ENCODE data around the gene PRND.
"Not testable (repeated sequence)": the region's sequence is repeated elsewhere in the genome, so short reads cannot be mapped to it uniquely, and the experiment has no call there.

PRND gene

GRCh38 chr20:4770026-4770425 lies 48.3 kb downstream of the PRND start:
- no peak overlapping the region for H4K91ac ChIP-seq (ENCODE audit: low read depth, low read length, poor library complexity)
- H3K79me1 ChIP-seq (ENCODE audit: low read depth, low read length), result no peaks in the 10 kb centered on the region
- H3K27me3 ChIP-seq (ENCODE audit: control insufficient read depth in 3 of 3, insufficient read depth in 3 of 3, low read depth in 1 of 3, low read length in 3 of 3), result peaks cover 0 to 3% (median 0%) of the 10 kb centered on the region in 3 experiments
- H2BK5ac ChIP-seq (ENCODE audit: low read length), result no peak overlapping the region
- H2AK5ac ChIP-seq (ENCODE audit: low read depth, low read length), result no peak overlapping the region
- no peaks in the 10 kb centered on the region for H3K36me3 ChIP-seq (replicated peaks in 1 of 2; ENCODE audit: control insufficient read depth in 2 of 2, insufficient read depth in 2 of 2, low read length in 2 of 2)
- peaks cover 6 to 16% of the 10 kb centered on the region in 2 donors for H3K9me3 ChIP-seq (replicated peaks in 1 of 2; ENCODE audit: control insufficient read depth in 2 of 2, insufficient read depth in 1 of 2, low read depth in 1 of 2, low read length in 2 of 2)
- H2BK12ac ChIP-seq (ENCODE audit: low read length), result no peak overlapping the region
- no peak overlapping the region for H3K4me3 ChIP-seq (ENCODE audit: low read length in 2 of 2)
- H3K27ac ChIP-seq (replicated peaks; ENCODE audit: low read length), result no peak overlapping the region
- no peak overlapping the region for H4K8ac ChIP-seq (ENCODE audit: low read depth, low read length)
- H3K23ac ChIP-seq (ENCODE audit: low read depth, low read length, poor library complexity), result no peak overlapping the region
- DNase-seq (ENCODE audit: low spot score), result no peak
- H3K4me2 ChIP-seq (ENCODE audit: insufficient read depth, low read length, poor library complexity, severe bottlenecking), result no peak overlapping the region
- H3K4me1 ChIP-seq (ENCODE audit: control insufficient read depth in 2 of 2, insufficient read depth in 1 of 2, low read depth in 1 of 2, low read length in 2 of 2), result no peaks in the 10 kb centered on the region
- H2BK120ac ChIP-seq (ENCODE audit: low read depth, low read length), result no peak overlapping the region
- WGBS, 2 donors (ENCODE audit: extremely low coverage in 2 of 2, insufficient read length in 2 of 2, insufficient replicate concordance in 1 of 2), result no CpG with 5 or more reads among the region's 1 CpG
- H3K18ac ChIP-seq (ENCODE audit: low read length), result no peak overlapping the region
- no peak overlapping the region for H2BK15ac ChIP-seq (ENCODE audit: low read length)
- H3K9ac ChIP-seq (ENCODE audit: low read depth, low read length, poor library complexity), result no peak overlapping the region
- no peak overlapping the region for H2AFZ ChIP-seq (ENCODE audit: low read length)
- no peak overlapping the region for H3K4ac ChIP-seq (ENCODE audit: low read length)
- no peak overlapping the region for H3K14ac ChIP-seq (ENCODE audit: low read length)

DNA sequence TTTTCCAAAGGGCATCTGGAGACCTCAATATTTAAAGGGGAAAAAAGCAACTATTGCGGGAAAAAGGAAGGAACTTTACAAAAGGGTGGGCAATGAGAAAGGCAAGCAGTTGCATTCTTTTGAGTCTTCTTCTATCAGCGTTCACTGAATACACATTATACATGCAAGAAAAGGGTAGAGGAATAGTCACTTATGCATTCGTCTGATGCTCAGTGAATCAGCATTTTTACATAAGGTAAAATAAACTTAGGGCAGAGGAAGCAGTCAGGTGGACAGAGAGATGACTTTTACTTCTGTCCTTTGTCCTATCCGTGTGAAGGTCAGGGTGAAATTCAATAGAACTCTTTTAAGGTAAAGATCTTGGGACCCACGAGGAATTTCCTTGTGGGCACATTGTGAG lies 49.3 kb downstream of the PRND start:
- Histone ChIP-seq H3K27ac (replicated peaks; ENCODE audit: low read length) (no peak overlapping the region), H3K9me3 (replicated peaks in 1 of 2; ENCODE audit: control insufficient read depth in 2 of 2, insufficient read depth in 1 of 2, low read depth in 1 of 2, low read length in 2 of 2) (peaks cover 6 to 16% of the 10 kb centered on the region in 2 donors), H3K4ac (ENCODE audit: low read length) (no peak overlapping the region), H2AFZ (ENCODE audit: low read length) (no peak overlapping the region), H3K23ac (ENCODE audit: low read depth, low read length, poor library complexity) (no peak overlapping the region), H4K8ac (ENCODE audit: low read depth, low read length) (no peak overlapping the region), H2BK120ac (ENCODE audit: low read depth, low read length) (no peak overlapping the region), H2BK15ac (ENCODE audit: low read length) (no peak overlapping the region), H3K79me1 (ENCODE audit: low read depth, low read length) (no peaks in the 10 kb centered on the region), H3K9ac (ENCODE audit: low read depth, low read length, poor library complexity) (no peak overlapping the region), H2BK5ac (ENCODE audit: low read length) (no peak overlapping the region), H3K4me2 (ENCODE audit: insufficient read depth, low read length, poor library complexity, severe bottlenecking) (no peak overlapping the region), H3K14ac (ENCODE audit: low read length) (no peak overlapping the region), H2BK12ac (ENCODE audit: low read length) (no peak overlapping the region), H4K91ac (ENCODE audit: low read depth, low read length, poor library complexity) (no peak overlapping the region), H3K4me1 (ENCODE audit: control insufficient read depth in 2 of 2, insufficient read depth in 1 of 2, low read depth in 1 of 2, low read length in 2 of 2) (no peaks in the 10 kb centered on the region), H3K27me3 (ENCODE audit: control insufficient read depth in 3 of 3, insufficient read depth in 3 of 3, low read depth in 1 of 3, low read length in 3 of 3) (peaks cover 0 to 3% (median 0%) of the 10 kb centered on the region in 3 experiments), H3K4me3 (ENCODE audit: low read length in 2 of 2) (no peak overlapping the region), H3K18ac (ENCODE audit: low read length) (no peak overlapping the region), H3K36me3 (replicated peaks in 1 of 2; ENCODE audit: control insufficient read depth in 2 of 2, insufficient read depth in 2 of 2, low read length in 2 of 2) (no peaks in the 10 kb centered on the region), H2AK5ac (ENCODE audit: low read depth, low read length) (no peak overlapping the region)
- DNase-seq (ENCODE audit: low spot score), result no peak
- no CpG with 5 or more reads among the region's 5 CpGs for WGBS, 2 donors (ENCODE audit: extremely low coverage in 2 of 2, insufficient read length in 2 of 2, insufficient replicate concordance in 1 of 2)

DNA sequence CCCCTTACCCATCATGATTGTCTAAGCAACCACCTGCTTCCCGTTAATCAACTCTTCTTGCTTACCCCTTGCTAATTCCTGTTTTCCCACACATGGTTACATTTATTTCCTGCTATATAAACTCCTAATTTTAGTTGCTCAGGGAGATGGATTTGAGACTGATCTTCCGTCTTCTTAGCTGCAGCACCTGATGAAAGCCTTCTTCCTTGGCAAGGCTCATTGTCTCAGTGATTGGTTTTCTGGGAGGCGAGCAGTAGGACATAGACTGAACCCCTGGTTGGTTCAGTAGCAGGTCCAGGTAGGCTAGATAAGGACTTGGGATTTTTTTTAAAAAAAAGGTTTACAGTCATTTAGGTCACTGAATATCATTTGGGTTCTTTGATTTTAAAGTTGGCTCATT lies 50.4 kb downstream of the PRND start:
- Histone ChIP-seq H3K9me3 (replicated peaks in 1 of 2; ENCODE audit: control insufficient read depth in 2 of 2, insufficient read depth in 1 of 2, low read depth in 1 of 2, low read length in 2 of 2) (peaks cover 6 to 16% of the 10 kb centered on the region in 2 donors), H3K27ac (replicated peaks; ENCODE audit: low read length) (no peak overlapping the region), H4K91ac (ENCODE audit: low read depth, low read length, poor library complexity) (no peak overlapping the region), H3K79me1 (ENCODE audit: low read depth, low read length) (no peaks in the 10 kb centered on the region), H2AFZ (ENCODE audit: low read length) (no peak overlapping the region), H3K4ac (ENCODE audit: low read length) (no peak overlapping the region), H2BK120ac (ENCODE audit: low read depth, low read length) (no peak overlapping the region), H2AK5ac (ENCODE audit: low read depth, low read length) (no peak overlapping the region), H3K18ac (ENCODE audit: low read length) (no peak overlapping the region), H3K27me3 (ENCODE audit: control insufficient read depth in 3 of 3, insufficient read depth in 3 of 3, low read depth in 1 of 3, low read length in 3 of 3) (peaks cover 0 to 3% (median 0%) of the 10 kb centered on the region in 3 experiments), H3K23ac (ENCODE audit: low read depth, low read length, poor library complexity) (no peak overlapping the region), H4K8ac (ENCODE audit: low read depth, low read length) (no peak overlapping the region), H3K4me1 (ENCODE audit: control insufficient read depth in 2 of 2, insufficient read depth in 1 of 2, low read depth in 1 of 2, low read length in 2 of 2) (no peaks in the 10 kb centered on the region), H3K4me2 (ENCODE audit: insufficient read depth, low read length, poor library complexity, severe bottlenecking) (no peak overlapping the region), H3K14ac (ENCODE audit: low read length) (no peak overlapping the region), H3K4me3 (ENCODE audit: low read length in 2 of 2) (no peak overlapping the region), H2BK5ac (ENCODE audit: low read length) (no peak overlapping the region), H2BK15ac (ENCODE audit: low read length) (no peak overlapping the region), H3K36me3 (replicated peaks in 1 of 2; ENCODE audit: control insufficient read depth in 2 of 2, insufficient read depth in 2 of 2, low read length in 2 of 2) (no peaks in the 10 kb centered on the region), H3K9ac (ENCODE audit: low read depth, low read length, poor library complexity) (no peak overlapping the region), H2BK12ac (ENCODE audit: low read length) (no peak overlapping the region)
- no CpG with 5 or more reads among the region's 3 CpGs for WGBS, 2 donors (ENCODE audit: extremely low coverage in 2 of 2, insufficient read length in 2 of 2, insufficient replicate concordance in 1 of 2)
- no peak for DNase-seq (ENCODE audit: low spot score)

DNA sequence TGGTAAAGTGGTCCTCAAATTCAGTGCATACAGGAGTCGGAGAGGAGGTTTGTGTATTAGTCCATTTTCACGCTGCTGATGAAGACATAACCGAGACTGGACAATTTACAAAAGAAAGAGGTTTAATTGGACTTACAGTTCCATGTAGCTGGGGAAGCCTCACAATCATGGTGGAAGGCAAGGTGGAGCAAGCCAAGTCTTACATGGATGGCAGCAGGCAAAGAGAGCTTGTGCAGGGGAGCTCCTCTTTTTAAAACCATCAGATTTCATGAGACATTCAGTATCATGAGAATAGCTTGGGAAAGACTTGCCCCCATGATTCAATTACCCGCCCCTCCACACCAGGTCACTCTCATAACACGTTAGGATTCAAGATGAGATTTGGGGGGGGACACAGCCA lies 51.3 kb downstream of the PRND start:
- not testable (repeated sequence) for H3K4ac ChIP-seq (ENCODE audit: low read length)
- WGBS, 2 donors (ENCODE audit: extremely low coverage in 2 of 2, insufficient read length in 2 of 2, insufficient replicate concordance in 1 of 2), result no CpG with 5 or more reads among the region's 5 CpGs

More for the DNA sequence above, 51.3 kb downstream of the PRND start:
- H3K79me1 ChIP-seq (ENCODE audit: low read depth, low read length); DNase-seq (ENCODE audit: low spot score); H4K91ac ChIP-seq (ENCODE audit: low read depth, low read length, poor library complexity); H2AFZ ChIP-seq (ENCODE audit: low read length); H3K4me2 ChIP-seq (ENCODE audit: insufficient read depth, low read length, poor library complexity, severe bottlenecking); H2BK12ac ChIP-seq (ENCODE audit: low read length); H2AK5ac ChIP-seq (ENCODE audit: low read depth, low read length); H3K4me3 ChIP-seq (ENCODE audit: low read length in 2 of 2); H3K27me3 ChIP-seq (ENCODE audit: control insufficient read depth in 3 of 3, insufficient read depth in 3 of 3, low read depth in 1 of 3, low read length in 3 of 3); H2BK15ac ChIP-seq (ENCODE audit: low read length); H3K4me1 ChIP-seq (ENCODE audit: control insufficient read depth in 2 of 2, insufficient read depth in 1 of 2, low read depth in 1 of 2, low read length in 2 of 2); H3K27ac ChIP-seq (replicated peaks; ENCODE audit: low read length); H3K23ac ChIP-seq (ENCODE audit: low read depth, low read length, poor library complexity); H3K36me3 ChIP-seq (replicated peaks in 1 of 2; ENCODE audit: control insufficient read depth in 2 of 2, insufficient read depth in 2 of 2, low read length in 2 of 2); H3K9ac ChIP-seq (ENCODE audit: low read depth, low read length, poor library complexity); H3K18ac ChIP-seq (ENCODE audit: low read length); H4K8ac ChIP-seq (ENCODE audit: low read depth, low read length); H2BK5ac ChIP-seq (ENCODE audit: low read length); H2BK120ac ChIP-seq (ENCODE audit: low read depth, low read length); H3K14ac ChIP-seq (ENCODE audit: low read length): not testable (repeated sequence)
- peaks cover 6 to 16% of the 10 kb centered on the region in 2 donors for H3K9me3 ChIP-seq (replicated peaks in 1 of 2; ENCODE audit: control insufficient read depth in 2 of 2, insufficient read depth in 1 of 2, low read depth in 1 of 2, low read length in 2 of 2)

Measured in neuronal stem cell (in vitro differentiated cells).